ENCODE measurements around the gene STOM. TPM values are rescaled to one million over a fixed set of nuclear protein-coding genes. Genes with fewer than 3 reads are reported as not detected.

STOM gene
- total RNA-seq, 1 donor from 2014 or later, result 155 TPM

DNA sequence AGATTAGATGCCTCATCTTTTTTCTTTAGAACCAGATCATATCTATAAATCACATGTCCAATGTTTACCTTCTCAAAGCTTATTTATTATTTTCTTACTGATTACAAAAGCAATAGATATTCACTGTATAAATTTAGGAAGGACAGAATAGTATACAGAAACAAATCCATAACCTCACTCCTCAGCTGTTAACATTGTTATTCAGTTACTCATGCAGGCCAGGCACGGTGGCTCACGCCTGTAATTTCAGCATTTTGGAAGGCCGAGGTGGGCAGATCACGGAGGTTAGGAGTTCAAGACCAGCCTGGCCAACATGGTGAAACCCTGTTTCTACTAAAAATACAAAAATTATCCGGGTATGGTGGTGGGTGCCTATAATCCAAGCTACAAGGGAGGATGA is 15.3 kb downstream of the STOM start:
- intact Hi-C loops (cut with DNase I), result no loop called here
- no peak for DNase-seq
- ATAC-seq (ENCODE audit: poor library complexity), result no peak

DNA sequence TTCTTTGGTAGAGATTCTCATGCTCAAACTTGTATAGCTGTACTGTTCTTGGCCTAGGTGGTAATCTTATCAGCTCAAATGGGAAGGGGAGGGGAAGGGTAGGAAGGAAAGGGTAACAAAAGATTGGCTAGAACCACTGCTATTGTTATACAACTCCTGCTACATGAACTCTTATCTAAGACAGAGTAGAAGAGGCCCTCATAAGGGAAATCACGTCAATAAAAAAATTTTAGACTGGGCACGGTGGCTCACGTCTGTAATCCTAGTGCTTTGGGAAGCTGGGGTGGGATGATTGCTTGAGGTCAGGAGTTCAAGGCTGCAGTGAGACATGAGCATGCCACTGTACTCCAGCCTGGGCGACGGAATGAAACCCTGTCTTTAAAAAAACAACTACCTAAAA is 15.9 kb downstream of the STOM start:
- intact Hi-C loops (cut with DNase I), result no loop called here
- DNase-seq, result no peak
- peak; percentile 73 for ATAC-seq (ENCODE audit: poor library complexity)

GRCh38 chr9:121353241-121354061 is 16.6 kb downstream of the STOM start:
- no peak for DNase-seq
- peak; percentile 1 for ATAC-seq (ENCODE audit: poor library complexity)
- intact Hi-C loops (cut with DNase I), result no loop called here

GRCh38 chr9:121350993-121351561 is 19.0 kb downstream of the STOM start:
- intact Hi-C loops (cut with DNase I), result no loop called here
- DNase-seq (peak; percentile 72), ATAC-seq (ENCODE audit: poor library complexity) (peak; percentile 66)

- intact Hi-C loops (cut with DNase I), result no loop called here
- ATAC-seq (ENCODE audit: poor library complexity) (no peak), DNase-seq (no peak)
These were observed 20.0 kb downstream of the STOM start for GRCh38 chr9:121350036-121350435.

DNA sequence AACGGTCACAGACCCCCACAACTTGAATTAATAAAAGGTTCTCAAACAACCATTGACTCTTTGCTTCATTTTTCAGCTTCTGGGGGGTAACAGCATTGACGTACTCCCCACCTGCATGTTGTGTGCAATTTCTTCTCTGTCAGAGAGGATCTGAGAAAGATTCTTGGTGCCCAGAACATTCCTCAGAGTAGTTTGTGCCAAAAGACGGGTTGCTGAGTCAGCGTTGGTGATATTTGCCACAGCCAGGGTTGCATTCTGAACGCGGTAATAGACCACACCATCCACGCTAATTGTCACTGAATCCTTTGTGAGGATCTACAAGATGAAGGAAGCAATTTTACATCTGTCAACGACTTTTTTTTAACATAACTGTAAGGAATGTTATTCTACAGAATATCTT is 21.0 kb downstream of the STOM start:
- intact Hi-C loops (cut with DNase I), result no loop called here
- DNase-seq, result no peak
- no peak for ATAC-seq (ENCODE audit: poor library complexity)

- ATAC-seq (ENCODE audit: poor library complexity) (no peak), DNase-seq (no peak)
- intact Hi-C loops (cut with DNase I), result no loop called here
These were observed 21.8 kb downstream of the STOM start for GRCh38 chr9:121348221-121348620.

DNA sequence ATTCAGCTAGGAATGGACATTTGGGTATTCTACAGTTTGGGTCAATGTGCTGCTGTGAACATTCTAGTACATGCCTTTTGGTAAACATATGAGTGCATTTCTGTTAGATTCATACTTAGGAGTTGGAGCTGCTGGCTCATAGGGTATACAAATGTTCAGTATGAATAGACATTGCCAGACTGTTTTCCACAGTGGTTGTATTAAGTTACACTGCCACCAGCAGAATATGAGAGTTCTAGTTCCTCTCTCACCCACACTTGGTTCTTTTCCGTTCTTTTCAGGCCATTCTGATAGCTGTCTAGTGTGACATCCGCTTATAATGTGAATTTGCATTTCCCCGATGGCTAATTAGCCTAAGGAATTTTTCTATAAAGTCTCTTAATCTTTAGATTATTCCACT is 25.0 kb downstream of the STOM start:
- no peak for ATAC-seq (ENCODE audit: poor library complexity)
- DNase-seq, result no peak
- intact Hi-C loops (cut with DNase I), result no loop called here

DNA sequence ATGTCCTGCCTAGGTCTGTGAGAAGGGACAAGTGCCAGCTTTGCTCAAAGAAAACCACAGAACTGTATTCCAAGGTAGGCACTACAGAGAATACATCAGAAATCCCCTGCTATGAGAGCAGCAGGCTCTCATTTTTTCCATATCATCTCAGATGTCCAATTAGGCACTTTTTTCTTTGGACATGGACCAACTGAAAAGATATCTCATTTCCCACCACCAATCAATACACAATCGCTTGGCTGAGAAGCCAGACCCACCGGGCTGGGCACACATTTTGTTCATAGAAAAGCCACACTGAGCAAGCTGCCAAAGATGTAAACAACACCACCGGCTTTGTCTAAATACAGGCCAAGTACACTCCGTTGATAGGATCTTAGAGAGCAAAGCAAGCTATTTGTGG is 25.9 kb downstream of the STOM start:
- no peak for ATAC-seq (ENCODE audit: poor library complexity)
- no peak for DNase-seq
- intact Hi-C loops (cut with DNase I), result no loop called here

DNA sequence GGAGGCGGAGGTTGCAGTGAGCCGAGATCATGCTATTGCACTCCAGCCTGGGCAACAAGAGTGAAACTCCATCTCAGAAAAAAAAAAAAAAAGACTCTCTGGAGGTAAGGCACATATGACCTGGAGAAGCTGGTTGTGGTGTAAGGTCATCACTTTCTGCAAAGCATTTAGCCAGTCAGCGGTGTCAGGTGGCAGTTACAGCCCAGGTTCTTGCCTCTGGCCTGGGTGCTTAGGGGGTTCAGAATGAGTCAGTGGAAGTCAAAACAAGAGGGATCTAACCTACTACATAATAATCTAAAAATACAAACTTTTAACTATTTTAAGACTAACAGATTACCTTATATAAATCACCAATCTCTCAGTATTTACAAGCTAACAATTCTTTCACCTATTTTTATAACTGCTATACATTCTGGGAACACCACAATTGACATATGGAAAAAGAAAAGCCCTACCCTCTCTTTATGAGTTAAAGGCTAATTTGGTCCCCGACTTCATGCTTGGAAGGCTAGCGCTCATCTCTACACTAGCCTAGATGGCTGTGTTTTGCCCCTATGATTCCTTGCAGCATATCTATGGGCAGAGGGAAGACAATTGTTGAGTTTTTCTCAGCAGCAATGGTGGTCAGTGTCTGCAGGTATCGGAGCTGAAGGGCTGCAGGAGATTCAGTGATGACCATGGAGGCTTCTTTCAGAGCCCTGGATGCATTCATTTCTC is 29.2 kb downstream of the STOM start:
- ATAC-seq (ENCODE audit: poor library complexity), result no peak
- intact Hi-C loops (cut with DNase I), result no loop called here
- DNase-seq, result no peak

- ATAC-seq (ENCODE audit: poor library complexity), result no peak
- no peak for DNase-seq
- intact Hi-C loops (cut with DNase I), result no loop called here
These were observed 30.6 kb downstream of the STOM start for GRCh38 chr9:121339437-121339836.

GRCh38 chr9:121336665-121337064 is 33.4 kb downstream of the STOM start:
- ATAC-seq (ENCODE audit: poor library complexity) (no peak), DNase-seq (no peak)
- intact Hi-C loops (cut with DNase I), result no loop called here

- ATAC-seq (ENCODE audit: poor library complexity), result peak; percentile 34
- DNase-seq, result no peak
- intact Hi-C loops (cut with DNase I), result loop anchor here (5.0 kb wide), 1 partner anchor 38 kb away; the partner anchor contains the start of gene STOM
These were observed 35.9 kb downstream of the STOM start for GRCh38 chr9:121333950-121334773.

GRCh38 chr9:121331992-121332685 is 37.9 kb downstream of the STOM start:
- ATAC-seq (ENCODE audit: poor library complexity) (peak; percentile 2), DNase-seq (no peak)
- intact Hi-C loops (cut with DNase I), result loop anchor here (5.0 kb wide), 1 partner anchor 40 kb away; the partner anchor contains the start of gene STOM

DNA sequence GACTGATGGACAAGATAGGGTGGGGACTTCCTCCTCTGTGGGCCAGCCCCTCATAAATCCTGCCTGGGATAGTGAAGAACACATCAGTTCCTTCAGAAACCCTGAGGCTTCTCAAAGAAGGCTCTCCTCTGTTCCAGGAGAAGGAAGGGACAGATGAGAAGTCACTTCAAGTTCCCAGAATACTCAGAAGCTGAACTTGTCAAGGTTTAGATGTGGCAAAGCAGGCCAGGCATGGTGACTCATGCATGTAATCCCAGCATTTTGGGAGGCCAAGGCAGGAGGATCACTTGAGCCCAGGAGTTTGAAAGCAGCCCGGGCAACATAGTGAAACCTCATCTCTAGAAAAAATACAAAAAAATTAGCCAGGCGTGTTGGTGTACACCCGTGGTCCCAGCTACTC is 38.5 kb downstream of the STOM start:
- intact Hi-C loops (cut with DNase I), result loop anchor here (5.0 kb wide), 1 partner anchor 41 kb away; the partner anchor contains the start of gene STOM
- no peak for ATAC-seq (ENCODE audit: poor library complexity)
- no peak for DNase-seq

DNA sequence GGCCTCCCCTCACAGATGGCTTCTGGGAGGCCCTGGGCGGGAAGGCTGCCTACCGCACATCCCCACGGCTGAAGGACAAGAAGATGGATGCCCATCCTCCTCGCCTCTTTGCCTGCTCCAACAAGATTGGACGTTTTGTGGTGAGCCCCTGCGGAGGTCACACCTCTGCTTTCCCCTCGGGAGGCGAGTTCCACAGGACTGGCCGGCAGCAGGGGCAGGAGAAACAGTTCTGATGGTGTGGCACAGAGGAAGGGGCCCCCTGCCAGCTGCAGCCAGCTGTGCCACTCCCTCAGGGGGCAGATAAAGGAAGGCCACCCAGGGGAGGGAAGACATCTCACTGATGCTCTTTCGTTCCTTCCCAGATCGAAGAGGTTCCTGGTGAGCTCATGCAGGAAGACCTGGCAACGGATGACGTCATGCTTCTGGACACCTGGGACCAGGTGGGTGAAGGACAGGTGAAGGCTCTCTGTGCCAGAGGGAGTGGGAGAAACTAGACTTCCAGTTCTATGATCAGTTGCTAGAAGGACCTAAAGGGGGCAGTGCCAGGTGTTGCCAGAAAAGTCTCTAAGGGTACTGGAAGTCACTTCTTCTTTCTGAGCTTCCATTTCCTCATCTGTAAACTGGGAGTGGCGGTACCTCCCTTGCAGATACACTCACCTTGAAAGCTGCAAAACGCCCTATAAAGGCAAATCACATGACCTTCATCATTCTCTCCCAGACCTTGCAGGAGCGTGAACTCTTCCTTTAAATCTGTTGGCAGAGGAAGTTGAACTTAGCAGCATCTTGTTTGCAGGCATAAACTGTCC is 41.0 kb downstream of the STOM start:
- DNase-seq (peak; percentile 40), ATAC-seq (ENCODE audit: poor library complexity) (no peak)
- intact Hi-C loops (cut with DNase I), result no loop called here

DNA sequence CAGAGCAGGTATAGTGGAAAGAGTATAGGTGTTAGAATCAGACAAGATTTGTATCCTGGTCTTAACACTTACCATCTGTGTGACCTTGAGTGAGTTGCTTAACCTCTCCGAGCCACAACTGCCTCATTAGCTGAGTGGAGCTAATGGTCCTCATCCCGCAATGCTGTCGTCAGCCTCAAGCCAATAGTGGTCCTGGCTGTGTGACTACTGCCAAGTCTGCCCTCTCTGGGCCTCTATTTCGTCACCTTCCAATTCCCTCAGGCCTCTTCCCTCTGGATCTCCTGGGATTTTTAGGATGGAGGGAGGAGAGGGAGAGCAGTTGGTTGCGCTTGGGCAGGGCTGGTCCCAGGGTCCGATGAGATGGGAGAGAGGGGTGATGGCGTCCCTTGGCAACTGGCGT is 41.6 kb downstream of the STOM start:
- DNase-seq (no peak), ATAC-seq (ENCODE audit: poor library complexity) (no peak)
- intact Hi-C loops (cut with DNase I), result no loop called here
